Fibroblast of pulmonary artery (primary cell): ENCODE results near the gene WDPCP.
"Not testable (repeated sequence)": the region's sequence is repeated elsewhere in the genome, so short reads cannot be mapped to it uniquely, and the experiment has no call there.

ENCODE experiments used
- DNase-seq: peaks from one replicate; pipeline ENCODE4 v3.0.0-alpha.2; 2010; ENCODE audit warnings: low read depth
- H3K4me3 ChIP-seq: replicated peaks from 2 replicates; pipeline ENCODE4 v1.5.1; 2011; ENCODE audit warnings: low read depth, mild to moderate bottlenecking, control low read depth, low read length, moderate library complexity
- CTCF ChIP-seq: IDR thresholded peaks from 2 replicates; pipeline ENCODE4 v1.5.1; 2011; ENCODE audit warnings: mild to moderate bottlenecking, control low read depth, low read length, inconsistent platforms; ENCODE audit errors: missing control alignments

Gene WDPCP

GRCh38 chr2:63364866-63365265 lies 223.4 kb downstream of the WDPCP start:
- no peak for DNase-seq
- no peak for TF ChIP-seq CTCF
- H3K4me3 ChIP-seq, result no peak overlapping the region

GRCh38 chr2:63357722-63358121 lies 230.6 kb downstream of the WDPCP start:
- DNase-seq, H3K4me3 ChIP-seq: not testable (repeated sequence)

GRCh38 chr2:63347361-63347760 lies 240.9 kb downstream of the WDPCP start:
- TF ChIP-seq CTCF, result no peak
- H3K4me3 ChIP-seq, result no peak overlapping the region
- DNase-seq, result no peak

GRCh38 chr2:63346411-63346810 lies 241.9 kb downstream of the WDPCP start:
- no peak for DNase-seq
- TF ChIP-seq CTCF, result no peak
- H3K4me3 ChIP-seq, result no peak overlapping the region

- TF ChIP-seq CTCF, result no peak
- no peak overlapping the region for H3K4me3 ChIP-seq
- no peak for DNase-seq
Measured at GRCh38 chr2:63345285-63345633, 243.0 kb downstream of the WDPCP start.

- no peak for TF ChIP-seq CTCF
- H3K4me3 ChIP-seq, result no peak overlapping the region
- DNase-seq, result no peak
Measured at GRCh38 chr2:63344575-63345284, 243.5 kb downstream of the WDPCP start.

GRCh38 chr2:63343397-63344109 lies 244.7 kb downstream of the WDPCP start:
- H3K4me3 ChIP-seq, result no peak overlapping the region
- TF ChIP-seq CTCF, result no peak
- no peak for DNase-seq
